ENCODE data around the gene LACTBL1.
"Not testable (repeated sequence)": the region's sequence is repeated elsewhere in the genome, so short reads cannot be mapped to it uniquely, and the experiment has no call there.

Gene LACTBL1

GRCh38 chr1:22972760-22973159, at the start of gene LACTBL1:
Gene LACTBL1, minus strand, starts transcription at chr1:22972866. Its CDS starts 550 bp downstream, at chr1:22972316.
- no peak for DNase-seq
- Mint-ChIP-seq H3K27ac (no peak within 1 kb of the TSS), H3K4me1 (peaks cover 0 to 6% of the 10 kb centered on the region in 2 donors), H3K9me3 (no peaks in the 10 kb centered on the region), H3K27me3 (peaks cover 46 to 87% of the 10 kb centered on the region in 2 donors), H3K36me3 (no peaks in the 10 kb centered on the region), H3K4me3 (no peak within 1 kb of the TSS)
- ATAC-seq (replicated peaks): no peak

GRCh38 chr1:23021834-23022233, 49.2 kb upstream of the LACTBL1 start:
- no peak for ATAC-seq (replicated peaks)
- Mint-ChIP-seq H3K27me3 (no peaks in the 10 kb centered on the region), H3K4me1 (peaks cover 33 to 65% of the 10 kb centered on the region in 2 donors), H3K36me3 (peaks cover 7 to 14% of the 10 kb centered on the region in 2 donors), H3K9me3 (peaks cover 3 to 8% of the 10 kb centered on the region in 2 donors), H3K27ac (no peak overlapping the region), H3K4me3 (no peak overlapping the region)
- no peak for DNase-seq

DNA sequence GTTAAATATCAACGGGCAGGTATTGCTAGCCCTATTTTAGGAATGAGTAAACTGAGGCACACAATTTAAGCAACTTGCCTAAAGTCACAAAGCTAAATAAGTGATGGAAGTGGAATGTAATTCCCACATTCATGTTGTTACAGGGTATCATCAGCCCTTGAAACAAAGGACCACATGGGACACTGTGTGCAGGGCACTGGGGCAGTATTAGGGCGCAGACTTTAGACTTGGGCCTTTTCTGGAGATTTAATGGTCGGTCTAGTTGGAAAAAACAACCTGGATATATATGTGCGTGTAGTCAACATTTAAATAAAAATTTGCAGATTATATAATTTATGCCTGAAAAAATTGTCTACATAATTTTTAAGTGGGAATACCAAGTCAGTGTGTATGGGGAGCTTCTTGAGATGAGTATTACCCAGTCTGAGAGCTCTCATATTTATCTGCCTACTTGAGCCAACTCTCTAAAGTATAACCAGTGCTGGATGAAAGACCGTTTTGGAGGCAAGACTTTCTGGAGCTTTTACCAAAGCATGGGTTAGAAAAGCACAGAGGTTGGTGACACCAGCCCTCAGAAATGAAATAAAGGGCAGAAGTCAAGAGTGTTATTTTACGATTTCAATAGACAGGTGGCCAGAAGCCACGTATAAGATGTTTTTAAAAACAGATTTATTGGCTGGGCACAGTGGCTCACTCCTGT, 48.2 kb upstream of the LACTBL1 start:
- no peak for DNase-seq
- Mint-ChIP-seq H3K27ac (no peak overlapping the region), H3K9me3 (peaks cover 3 to 8% of the 10 kb centered on the region in 2 donors), H3K4me1 (peaks cover 28 to 58% of the 10 kb centered on the region in 2 donors), H3K4me3 (peak overlapping the region; percentile 89 to 94), H3K27me3 (no peaks in the 10 kb centered on the region), H3K36me3 (peaks cover 7 to 14% of the 10 kb centered on the region in 2 donors)
- no peak for ATAC-seq (replicated peaks)

- H3K9me3 Mint-ChIP-seq: peaks cover 3 to 8% of the 10 kb centered on the region in 2 donors
- peak; percentile 20 to 26 for ATAC-seq (replicated peaks)
- peak overlapping the region; percentile 89 to 94 for H3K4me3 Mint-ChIP-seq
- no peaks in the 10 kb centered on the region for H3K27me3 Mint-ChIP-seq
- H3K4me1 Mint-ChIP-seq: peaks cover 28 to 58% of the 10 kb centered on the region in 2 donors
- peak overlapping the region; percentile 77 for H3K27ac Mint-ChIP-seq
- peaks cover 7 to 14% of the 10 kb centered on the region in 2 donors for H3K36me3 Mint-ChIP-seq
- no peak for DNase-seq
Observed at GRCh38 chr1:23019863-23020625, 47.4 kb upstream of the LACTBL1 start.

DNA sequence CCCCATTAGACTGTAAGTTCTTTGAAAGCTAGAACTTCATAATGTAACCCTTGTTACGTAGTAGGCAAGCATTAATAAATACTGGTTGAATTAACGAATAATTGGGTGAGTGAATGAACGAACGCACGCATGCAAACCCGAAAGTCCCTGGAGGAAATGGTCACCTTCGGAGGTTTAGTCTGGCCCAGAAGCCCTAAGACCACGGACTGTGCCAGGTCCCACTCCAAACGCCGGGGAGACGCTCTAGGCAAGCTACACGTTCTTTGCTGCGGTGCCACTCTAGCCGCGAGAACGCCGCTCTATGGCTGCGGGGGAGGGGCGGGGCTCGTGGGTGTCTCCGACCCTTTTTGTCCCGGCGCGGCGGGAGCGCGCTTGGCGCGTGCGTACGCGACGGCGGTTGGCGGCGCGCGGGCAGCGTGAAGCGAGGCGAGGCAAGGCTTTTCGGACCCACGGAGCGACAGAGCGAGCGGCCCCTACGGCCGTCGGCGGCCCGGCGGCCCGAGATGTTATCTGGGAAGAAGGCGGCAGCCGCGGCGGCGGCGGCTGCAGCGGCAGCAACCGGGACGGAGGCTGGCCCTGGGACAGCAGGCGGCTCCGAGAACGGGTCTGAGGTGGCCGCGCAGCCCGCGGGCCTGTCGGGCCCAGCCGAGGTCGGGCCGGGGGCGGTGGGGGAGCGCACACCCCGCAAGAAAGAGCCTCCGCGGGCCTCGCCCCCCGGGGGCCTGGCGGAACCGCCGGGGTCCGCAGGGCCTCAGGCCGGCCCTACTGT, 46.6 kb upstream of the LACTBL1 start, which contains the start of gene KDM1A:
TSS of gene KDM1A (plus strand) at position 375 of the 769 bp plus-strand sequence. CDS start at position 504, 129 bp downstream.
- DNase-seq (peak; percentile 97), ATAC-seq (replicated peaks) (peak; percentile 99)
- Mint-ChIP-seq H3K4me3 (peak within 1 kb of the TSS; percentile 94 to 95), H3K9me3 (peaks cover 3 to 8% of the 10 kb centered on the region in 2 donors), H3K27ac (peak within 1 kb of the TSS; percentile 97), H3K4me1 (peaks cover 26 to 52% of the 10 kb centered on the region in 2 donors), H3K36me3 (peaks cover 7 to 14% of the 10 kb centered on the region in 2 donors), H3K27me3 (no peaks in the 10 kb centered on the region)

DNA sequence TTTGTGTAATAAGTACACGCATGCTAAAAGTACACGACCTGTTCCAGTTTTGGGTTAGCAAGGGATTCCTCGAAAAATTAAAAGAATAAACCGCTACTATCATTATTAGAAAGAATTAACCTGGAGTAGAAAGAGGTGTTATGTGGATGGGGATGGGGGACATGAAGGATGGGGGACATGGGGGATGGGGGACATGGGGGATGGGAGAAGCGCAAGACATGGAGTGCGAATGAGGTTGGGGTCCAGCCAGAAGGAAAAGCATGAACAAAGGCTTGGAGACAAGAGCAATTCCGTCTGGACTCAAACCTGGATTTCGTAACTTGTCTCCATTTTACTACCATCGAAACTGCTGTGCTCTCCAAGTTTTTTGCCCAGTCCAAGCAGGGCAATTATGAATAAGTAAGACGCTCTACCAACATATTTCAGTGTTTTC, 46.0 kb upstream of the LACTBL1 start:
- H3K9me3 Mint-ChIP-seq: peaks cover 3 to 8% of the 10 kb centered on the region in 2 donors
- H3K27ac Mint-ChIP-seq: peak overlapping the region; percentile 97
- ATAC-seq (replicated peaks) (peak in 1 of 2 donors; percentile 3), DNase-seq (no peak)
- peak overlapping the region; percentile 94 to 95 for H3K4me3 Mint-ChIP-seq
- peaks cover 7 to 9% of the 10 kb centered on the region in 2 donors for H3K36me3 Mint-ChIP-seq
- no peaks in the 10 kb centered on the region for H3K27me3 Mint-ChIP-seq
- H3K4me1 Mint-ChIP-seq: peaks cover 23 to 46% of the 10 kb centered on the region in 2 donors

- DNase-seq (no peak), ATAC-seq (replicated peaks) (no peak)
- Mint-ChIP-seq H3K4me3 (no peak overlapping the region), H3K27ac (no peak overlapping the region), H3K36me3 (no peaks in the 10 kb centered on the region), H3K27me3 (no peaks in the 10 kb centered on the region), H3K9me3 (no peaks in the 10 kb centered on the region), H3K4me1 (peaks cover 7% of the 10 kb centered on the region in 2 donors)
Observed at GRCh38 chr1:23013657-23014056, 41.0 kb upstream of the LACTBL1 start.

DNA sequence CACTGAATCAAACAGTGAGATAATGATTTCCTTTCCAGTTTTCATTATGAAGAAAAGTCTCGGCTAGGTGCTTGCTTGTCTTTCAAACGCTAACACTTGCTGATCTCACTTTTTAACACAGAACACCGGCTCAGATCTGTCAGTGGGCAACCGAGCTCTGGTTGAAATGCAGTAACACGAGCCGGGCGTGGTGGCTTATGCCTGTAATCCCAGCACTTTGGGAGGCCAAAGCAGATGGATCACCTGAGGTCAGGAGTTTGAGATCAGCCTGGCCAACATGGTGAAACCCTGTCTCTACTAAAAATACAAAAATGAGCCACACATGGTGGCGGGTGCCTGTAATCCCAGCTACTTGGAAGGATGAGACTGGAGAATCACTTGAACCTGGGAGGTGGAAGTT, 37.4 kb upstream of the LACTBL1 start:
- H3K4me3 Mint-ChIP-seq; DNase-seq; H3K27me3 Mint-ChIP-seq; H3K27ac Mint-ChIP-seq; H3K4me1 Mint-ChIP-seq; H3K36me3 Mint-ChIP-seq; ATAC-seq (replicated peaks); H3K9me3 Mint-ChIP-seq: not testable (repeated sequence)

- ATAC-seq (replicated peaks) (no peak), DNase-seq (no peak)
- H3K4me3 Mint-ChIP-seq: no peak overlapping the region
- no peaks in the 10 kb centered on the region for H3K9me3 Mint-ChIP-seq
- H3K27me3 Mint-ChIP-seq: no peaks in the 10 kb centered on the region
- H3K27ac Mint-ChIP-seq: no peak overlapping the region
- H3K4me1 Mint-ChIP-seq: no peaks in the 10 kb centered on the region
- H3K36me3 Mint-ChIP-seq: no peaks in the 10 kb centered on the region
Observed at GRCh38 chr1:23008901-23009300, 36.2 kb upstream of the LACTBL1 start.

- Mint-ChIP-seq H3K4me1 (no peaks in the 10 kb centered on the region), H3K9me3 (no peaks in the 10 kb centered on the region), H3K27me3 (no peaks in the 10 kb centered on the region), H3K36me3 (no peaks in the 10 kb centered on the region), H3K4me3 (no peak overlapping the region), H3K27ac (no peak overlapping the region)
- DNase-seq (no peak), ATAC-seq (replicated peaks) (no peak)
Observed at GRCh38 chr1:23007106-23007505, 34.4 kb upstream of the LACTBL1 start.

DNA sequence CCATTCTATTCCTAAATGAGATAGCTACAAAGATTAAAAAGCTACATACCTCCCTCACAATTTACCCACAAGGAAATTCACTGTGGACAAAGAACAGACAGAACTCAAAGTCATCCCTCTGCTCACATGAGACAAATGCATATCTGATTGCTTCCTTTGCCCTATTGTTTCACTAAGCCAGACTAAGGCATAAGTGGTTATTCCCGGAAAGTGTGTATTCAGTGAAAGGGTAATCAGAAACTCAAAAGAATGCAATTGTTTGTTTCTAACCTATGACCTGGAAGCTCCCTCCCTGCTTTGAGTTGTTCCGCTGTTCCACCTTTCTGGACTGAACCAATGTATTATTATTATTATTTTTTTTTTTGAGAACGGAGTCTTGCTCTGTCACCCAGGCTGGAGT, 32.1 kb upstream of the LACTBL1 start:
- not testable (repeated sequence) for H3K27me3 Mint-ChIP-seq; H3K36me3 Mint-ChIP-seq; H3K4me3 Mint-ChIP-seq; H3K4me1 Mint-ChIP-seq; DNase-seq; ATAC-seq (replicated peaks); H3K9me3 Mint-ChIP-seq; H3K27ac Mint-ChIP-seq

- no peaks in the 10 kb centered on the region for H3K27me3 Mint-ChIP-seq
- H3K9me3 Mint-ChIP-seq: no peaks in the 10 kb centered on the region
- H3K4me1 Mint-ChIP-seq: no peaks in the 10 kb centered on the region
- no peak overlapping the region for H3K27ac Mint-ChIP-seq
- H3K4me3 Mint-ChIP-seq: no peak overlapping the region
- ATAC-seq (replicated peaks) (no peak), DNase-seq (no peak)
- H3K36me3 Mint-ChIP-seq: no peaks in the 10 kb centered on the region
Observed at GRCh38 chr1:23004112-23004511, 31.4 kb upstream of the LACTBL1 start.

DNA sequence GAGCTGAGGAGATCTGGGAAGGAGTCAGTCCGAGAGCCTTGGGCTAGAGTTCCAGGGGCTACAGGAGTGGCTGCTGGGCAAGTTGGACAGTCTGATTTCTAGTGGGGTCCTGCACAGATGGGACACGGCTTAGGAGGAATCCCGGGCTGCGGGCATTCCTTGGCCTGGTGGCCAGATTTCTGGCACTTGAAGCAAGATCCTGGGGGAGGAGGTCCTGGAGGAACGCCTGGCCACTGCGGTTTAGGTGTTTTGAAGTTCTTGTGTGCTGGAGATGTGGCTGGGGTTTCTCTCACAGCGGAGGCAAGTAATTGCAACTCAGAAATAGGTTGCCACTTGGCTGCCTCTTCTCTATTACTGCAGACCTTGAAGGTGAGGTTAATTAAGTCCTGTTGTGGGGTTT, 29.6 kb upstream of the LACTBL1 start:
- H3K9me3 Mint-ChIP-seq; H3K27me3 Mint-ChIP-seq; H3K36me3 Mint-ChIP-seq; H3K4me1 Mint-ChIP-seq; H3K4me3 Mint-ChIP-seq; H3K27ac Mint-ChIP-seq; ATAC-seq (replicated peaks); DNase-seq: not testable (repeated sequence)

- not testable (repeated sequence) for H3K9me3 Mint-ChIP-seq; H3K4me3 Mint-ChIP-seq; H3K27me3 Mint-ChIP-seq; H3K4me1 Mint-ChIP-seq; ATAC-seq (replicated peaks); H3K36me3 Mint-ChIP-seq; DNase-seq; H3K27ac Mint-ChIP-seq
Observed at GRCh38 chr1:23000133-23000532, 27.5 kb upstream of the LACTBL1 start.
